GM23248 (cell line): Measurements from ENCODE around the gene NGF. TPM values are rescaled to one million over a fixed set of nuclear protein-coding genes. Genes with fewer than 3 reads are reported as not detected.

Experiments
- DNase-seq: peaks from one replicate; pipeline ENCODE4 v3.0.0-alpha.2; 2015
- H2AFZ ChIP-seq: fragments of 200-600 bp; sonication (generic); 2 replicates; pipeline ENCODE4 v1.6.1; 2016; ENCODE audit warnings: antibody characterized with exemption
- H3F3A ChIP-seq: fragments of 200-600 bp; sonication (generic); 2 replicates; pipeline ENCODE4 v1.6.1; 2016; ENCODE audit warnings: mild to moderate bottlenecking, antibody characterized with exemption, mixed run types; ENCODE audit not compliant: insufficient read depth
- H3K27ac ChIP-seq: fragments of 200-600 bp; sonication (generic); 2 replicates; pipeline ENCODE4 v1.5.1; 2016; ENCODE audit warnings: mild to moderate bottlenecking
- H3K27me3 ChIP-seq: fragments of 200-600 bp; sonication (generic); replicated peaks from 2 replicates; pipeline ENCODE4 v1.6.1; 2016; ENCODE audit warnings: mild to moderate bottlenecking; ENCODE audit not compliant: insufficient read depth
- H3K36me3 ChIP-seq: fragments of 200-600 bp; sonication (generic); 2 replicates; pipeline ENCODE4 v1.6.1; 2016; ENCODE audit warnings: low read depth, mild to moderate bottlenecking
- H3K4me1 ChIP-seq: fragments of 200-600 bp; sonication (generic); 2 replicates; pipeline ENCODE4 v1.6.1; 2016; ENCODE audit warnings: mild to moderate bottlenecking; ENCODE audit not compliant: insufficient read depth
- H3K4me2 ChIP-seq: fragments of 200-600 bp; sonication (generic); one replicate; pipeline ENCODE4 v1.6.1; 2016; ENCODE audit warnings: mild to moderate bottlenecking; ENCODE audit not compliant: unreplicated experiment
- H3K4me3 ChIP-seq: fragments of 200-600 bp; sonication (generic); 2 replicates; pipeline ENCODE4 v1.5.1; 2016; ENCODE audit warnings: mild to moderate bottlenecking
- H3K79me2 ChIP-seq: fragments of 200-600 bp; sonication (generic); 2 replicates; pipeline ENCODE4 v1.6.1; 2016; ENCODE audit warnings: mild to moderate bottlenecking; ENCODE audit not compliant: insufficient read depth
- H3K9ac ChIP-seq: fragments of 200-600 bp; sonication (generic); 2 replicates; pipeline ENCODE4 v1.6.1; 2016; ENCODE audit warnings: mild to moderate bottlenecking
- H3K9me2 ChIP-seq: fragments of 200-600 bp; sonication (generic); 2 replicates; pipeline ENCODE4 v1.6.1; 2016; ENCODE audit warnings: mixed run types, mild to moderate bottlenecking, moderate library complexity; ENCODE audit not compliant: insufficient read depth
- H3K9me3 ChIP-seq: fragments of 200-600 bp; sonication (generic); one replicate; pipeline ENCODE4 v1.6.1; 2017; ENCODE audit warnings: low read depth
- H4K20me1 ChIP-seq: fragments of 200-600 bp; sonication (generic); 2 replicates; pipeline ENCODE4 v1.6.0; 2016; ENCODE audit not compliant: insufficient read depth
- EZH2 ChIP-seq: fragments of 200-600 bp; sonication (generic); IDR thresholded peaks from 2 replicates; pipeline ENCODE4 v1.6.1; 2018; ENCODE audit warnings: antibody characterized with exemption, mild to moderate bottlenecking; ENCODE audit not compliant: insufficient read depth, poor library complexity, severe bottlenecking
- EZH2phosphoT487 ChIP-seq: fragments of 200-600 bp; sonication (generic); IDR thresholded peaks from 2 replicates; pipeline ENCODE4 v1.6.1; 2018; ENCODE audit warnings: antibody characterized with exemption, moderate library complexity, mild to moderate bottlenecking, low read depth; ENCODE audit not compliant: insufficient read depth
- WGBS, 2 experiments: methylation state at CpG; one replicate each; pipeline ENCODE4 v1.1.6; 2015 to 2017; ENCODE audit warnings: low lambda C conversion rate in 2 of 2, low coverage in 1 of 2; ENCODE audit errors: missing lambda C conversion rate in 2 of 2; 5-methylcytosine and 5-hydroxymethylcytosine counted together
- in situ Hi-C: fragments of 300-500 bp; cut with MboI; formaldehyde crosslinking; loops from 2 replicates; pipeline ENCODE4 v1.15.0; 2020
- polyA plus RNA-seq: library from polyadenylated mRNA; unstranded; fragments of >200 nt; fragmentation: Nextera tagmentation; extraction: Ambion mirVana; gene quantifications from 2 replicates; pipeline ENCODE4 v1.2.1, GENCODE V29; 2016
- total RNA-seq: library from RNA; depleted of rRNA; stranded (reverse); fragments of >200 nt; shearing (Covaris generic); gene quantifications from 2 replicates; pipeline ENCODE4 v1.2.3, GENCODE V29; 2014

NGF gene
- total and polyA plus RNA-seq, 2 experiments from 2014 or later: 27.1 to 52.9 TPM

- in situ Hi-C loops: no loop called here
Observed at GRCh38 chr1:115283681-115284146, 54.3 kb downstream of the NGF start.

GRCh38 chr1:115283249-115283648 is 54.8 kb downstream of the NGF start:
- in situ Hi-C loops: no loop called here
- Histone ChIP-seq H3K4me1 (peaks cover 28% of the 10 kb centered on the region), H2AFZ (no peak overlapping the region), H3K9ac (no peak overlapping the region), H3K4me2 (no peak overlapping the region), H3K79me2 (no peaks in the 10 kb centered on the region; the same call in 1 of the 2 replicates), H3F3A (peaks cover 64% of the 10 kb centered on the region), H3K27ac (peak overlapping the region; percentile 24; the same call in 1 of the 2 replicates), H3K9me2 (no peaks in the 10 kb centered on the region), H3K9me3 (no peaks in the 10 kb centered on the region), H3K27me3 (no peaks in the 10 kb centered on the region), H3K4me3 (no peak overlapping the region), H3K36me3 (peaks cover 42% of the 10 kb centered on the region), H4K20me1 (no peaks in the 10 kb centered on the region)
- TF ChIP-seq EZH2phosphoT487 (no peak), EZH2 (no peak)
- no peak for DNase-seq
- 90 to 93% methylated on average over 13 of the region's 13 CpGs for WGBS, 2 experiments

More at GRCh38 chr1:115283681-115284146, 54.3 kb downstream of the NGF start:
- Histone ChIP-seq H3K9me3 (no peaks in the 10 kb centered on the region), H2AFZ (no peak overlapping the region), H3K27ac (peak overlapping the region; percentile 11; the same call in 1 of the 2 replicates), H3K9ac (no peak overlapping the region), H3K36me3 (peaks cover 47% of the 10 kb centered on the region), H3K27me3 (no peaks in the 10 kb centered on the region), H3K4me1 (peaks cover 28% of the 10 kb centered on the region), H3K9me2 (no peaks in the 10 kb centered on the region), H4K20me1 (no peaks in the 10 kb centered on the region), H3K79me2 (no peaks in the 10 kb centered on the region; the same call in 1 of the 2 replicates), H3K4me3 (no peak overlapping the region), H3K4me2 (no peak overlapping the region), H3F3A (peaks cover 64% of the 10 kb centered on the region)
- 93 to 96% methylated on average over 18 to 20 of the region's 20 CpGs for WGBS, 2 experiments
- no peak for DNase-seq
- TF ChIP-seq EZH2 (no peak), EZH2phosphoT487 (no peak)

- Histone ChIP-seq H3K27me3 (no peaks in the 10 kb centered on the region), H3K4me1 (peaks cover 32% of the 10 kb centered on the region), H4K20me1 (no peaks in the 10 kb centered on the region), H3K4me2 (no peak overlapping the region), H3K4me3 (no peak overlapping the region), H3K36me3 (peaks cover 38% of the 10 kb centered on the region), H3K27ac (peak overlapping the region; percentile 24; the same call in 1 of the 2 replicates), H3K79me2 (no peaks in the 10 kb centered on the region; the same call in 1 of the 2 replicates), H3F3A (peaks cover 64% of the 10 kb centered on the region), H3K9me3 (no peaks in the 10 kb centered on the region), H2AFZ (no peak overlapping the region), H3K9me2 (no peaks in the 10 kb centered on the region), H3K9ac (no peak overlapping the region)
- TF ChIP-seq EZH2: no peak
- TF ChIP-seq EZH2phosphoT487: no peak
- in situ Hi-C loops: no loop called here
- DNase-seq: peak; percentile 38
- WGBS, 2 experiments: 41 to 53% methylated on average over 9 to 11 of the region's 11 CpGs
Observed at GRCh38 chr1:115282807-115283208, 55.2 kb downstream of the NGF start.

GRCh38 chr1:115281143-115281542 is 56.9 kb downstream of the NGF start:
- H3K79me2 ChIP-seq: no peaks in the 10 kb centered on the region
- TF ChIP-seq EZH2 (no peak), EZH2phosphoT487 (no peak)
- no peak overlapping the region for H2AFZ ChIP-seq
- no peak overlapping the region for H3K27ac ChIP-seq
- H3K9me2 ChIP-seq: no peaks in the 10 kb centered on the region
- peaks cover 45% of the 10 kb centered on the region for H3K4me1 ChIP-seq
- H3K27me3 ChIP-seq: no peaks in the 10 kb centered on the region
- peak overlapping the region; percentile 80 for H3K4me2 ChIP-seq
- H3K4me3 ChIP-seq: peak overlapping the region; percentile 64
- no peak for DNase-seq
- H3F3A ChIP-seq: peaks cover 65% of the 10 kb centered on the region
- no peaks in the 10 kb centered on the region for H4K20me1 ChIP-seq
- H3K36me3 ChIP-seq: peaks cover 31% of the 10 kb centered on the region
- WGBS, 2 experiments: 100% methylated on average over 2 of the region's 2 CpGs
- H3K9me3 ChIP-seq: no peaks in the 10 kb centered on the region
- H3K9ac ChIP-seq: peak overlapping the region; percentile 57; the same call in 1 of the 2 replicates
- in situ Hi-C loops: no loop called here
